Measurements from ENCODE around the gene NAA40. TPM values are rescaled to one million over a fixed set of nuclear protein-coding genes. Genes with fewer than 3 reads are reported as not detected.

Gene NAA40
- total and polyA plus RNA-seq, 2 of the 13 experiments (the other 11 are each of a cell fraction or from before 2014, with no cell fraction given): 11.1 to 17.9 TPM

- TF ChIP-seq, protein P1, sequence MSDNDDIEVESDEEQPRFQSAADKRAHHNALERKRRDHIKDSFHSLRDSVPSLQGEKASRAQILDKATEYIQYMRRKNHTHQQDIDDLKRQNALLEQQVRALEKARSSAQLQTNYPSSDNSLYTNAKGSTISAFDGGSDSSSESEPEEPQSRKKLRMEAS (IDR thresholded peaks at IDR 0.05): peak; percentile 62
- no peak for TF ChIP-seq ZSCAN12 (CRISPR knock-in tag; IDR thresholded peaks at IDR 0.05)
- TF ChIP-seq E2F2 (CRISPR knock-in tag; IDR thresholded peaks at IDR 0.05; ENCODE audit: borderline replicate concordance): 0 out of 2 replicates have a peak, but pooled peaks have one; percentile 46
- no peak for TF ChIP-seq MATR3 (CRISPR knock-in tag; IDR thresholded peaks at IDR 0.05)
- peak; percentile 81 to 87 for TF ChIP-seq POLR2A (IDR thresholded peaks at IDR 0.05; ENCODE audit: insufficient read depth in 1 of 2, low read depth in 2 of 2, low read length in 2 of 2)
- TF ChIP-seq SCMH1 (CRISPR knock-in tag; IDR thresholded peaks at IDR 0.05; ENCODE audit: borderline replicate concordance): no peak
- no peak for TF ChIP-seq SP140L (CRISPR knock-in tag; IDR thresholded peaks at IDR 0.05; ENCODE audit: borderline replicate concordance)
- TF ChIP-seq ZKSCAN8 (CRISPR knock-in tag; IDR thresholded peaks at IDR 0.05; ENCODE audit: borderline replicate concordance): peak; percentile 69
- TF ChIP-seq GTF2F1 (IDR thresholded peaks at IDR 0.05; ENCODE audit: low read length): no peak
- peak; percentile 57; the same call in 1 of the 2 replicates for TF ChIP-seq SIX4 (CRISPR knock-in tag; IDR thresholded peaks at IDR 0.05)
- no peak for TF ChIP-seq ZNF644 (CRISPR knock-in tag; IDR thresholded peaks at IDR 0.05; ENCODE audit: low read depth)
- TF ChIP-seq ZNF589 (CRISPR knock-in tag; conservative IDR thresholded peaks at IDR 0.05): no peak
- peak; percentile 99 for TF ChIP-seq TAF1 (CRISPR knock-in tag; IDR thresholded peaks at IDR 0.05)
- 0 out of 2 replicates have a peak, but pooled peaks have one; percentile 37 for TF ChIP-seq FOXM1 (CRISPR knock-in tag; IDR thresholded peaks at IDR 0.05)
- 0 out of 2 replicates have a peak, but pooled peaks have one; percentile 10 for TF ChIP-seq SMAD9 (CRISPR knock-in tag; IDR thresholded peaks at IDR 0.05)
- no peak for TF ChIP-seq FOXK2 (IDR thresholded peaks at IDR 0.05)
- 0 out of 2 replicates have a peak, but pooled peaks have one; percentile 45 for TF ChIP-seq NFKBIZ (CRISPR knock-in tag; IDR thresholded peaks at IDR 0.05)
- TF ChIP-seq, protein P2, sequence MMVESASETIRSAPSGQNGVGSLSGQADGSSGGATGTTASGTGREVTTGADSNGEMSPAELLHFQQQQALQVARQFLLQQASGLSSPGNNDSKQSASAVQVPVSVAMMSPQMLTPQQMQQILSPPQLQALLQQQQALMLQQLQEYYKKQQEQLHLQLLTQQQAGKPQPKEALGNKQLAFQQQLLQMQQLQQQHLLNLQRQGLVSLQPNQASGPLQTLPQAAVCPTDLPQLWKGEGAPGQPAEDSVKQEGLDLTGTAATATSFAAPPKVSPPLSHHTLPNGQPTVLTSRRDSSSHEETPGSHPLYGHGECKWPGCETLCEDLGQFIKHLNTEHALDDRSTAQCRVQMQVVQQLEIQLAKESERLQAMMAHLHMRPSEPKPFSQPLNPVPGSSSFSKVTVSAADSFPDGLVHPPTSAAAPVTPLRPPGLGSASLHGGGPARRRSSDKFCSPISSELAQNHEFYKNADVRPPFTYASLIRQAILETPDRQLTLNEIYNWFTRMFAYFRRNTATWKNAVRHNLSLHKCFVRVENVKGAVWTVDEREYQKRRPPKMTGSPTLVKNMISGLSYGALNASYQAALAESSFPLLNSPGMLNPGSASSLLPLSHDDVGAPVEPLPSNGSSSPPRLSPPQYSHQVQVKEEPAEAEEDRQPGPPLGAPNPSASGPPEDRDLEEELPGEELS (CRISPR knock-in tag; IDR thresholded peaks at IDR 0.05): no peak; the same call in 1 of the 2 replicates
- peak; percentile 51 for TF ChIP-seq ZMYM4 (CRISPR knock-in tag; IDR thresholded peaks at IDR 0.05)
- no peak for TF ChIP-seq ZNF646 (CRISPR knock-in tag; IDR thresholded peaks at IDR 0.05)
- no peak for TF ChIP-seq ZNF570 (CRISPR knock-in tag; IDR thresholded peaks at IDR 0.05; ENCODE audit: borderline replicate concordance)
- TF ChIP-seq ERF (CRISPR knock-in tag; IDR thresholded peaks at IDR 0.05): peak; percentile 90
Measured at GRCh38 chr11:63986156-63986931, 47.5 kb downstream of the NAA40 start, which contains the start of gene OTUB1 (continued).
